Measurements from ENCODE around the gene NEURL4.

NEURL4 gene

GRCh38 chr17:7356072-7356549 is 27.0 kb upstream of the NEURL4 start:
- peak; percentile 100 for FAIRE-seq
- DNase-seq (ENCODE audit: insufficient read length) = peak; percentile 85

DNA sequence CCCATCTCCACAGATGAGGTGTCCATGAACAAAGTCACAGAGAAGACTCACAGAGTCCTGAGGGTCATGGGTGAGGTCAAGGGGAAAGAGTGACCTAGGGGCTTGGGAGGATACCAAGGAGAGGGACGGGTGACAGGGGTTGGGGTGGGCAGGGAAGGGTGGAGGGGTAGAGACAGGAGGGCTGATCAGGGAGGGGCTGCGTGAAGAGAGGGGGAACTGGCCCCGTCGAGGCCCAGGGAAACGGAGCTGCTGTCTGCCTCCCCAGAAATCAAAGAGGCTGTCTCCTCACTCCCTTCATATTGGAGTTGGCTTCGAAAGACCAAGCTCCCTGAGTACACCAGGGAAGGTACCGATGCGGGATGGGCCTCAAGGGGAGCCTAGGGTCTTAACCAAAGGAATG is 26.4 kb upstream of the NEURL4 start:
- DNase-seq (ENCODE audit: insufficient read length) = no peak
- TF ChIP-seq TAF1 (IDR thresholded peaks at IDR 0.05; ENCODE audit: borderline replicate concordance, low read depth, low read length) (no peak), POLR2AphosphoS5 (IDR thresholded peaks at IDR 0.05; ENCODE audit: low read depth, low read length) (no peak), POLR2A (IDR thresholded peaks at IDR 0.05; ENCODE audit: low read depth, low read length) (no peak)
- no peak for FAIRE-seq

More at GRCh38 chr17:7356072-7356549, 27.0 kb upstream of the NEURL4 start:
- TF ChIP-seq TAF1 (IDR thresholded peaks at IDR 0.05; ENCODE audit: borderline replicate concordance, low read depth, low read length) = no peak
- TF ChIP-seq POLR2AphosphoS5 (IDR thresholded peaks at IDR 0.05; ENCODE audit: low read depth, low read length) = no peak
- TF ChIP-seq POLR2A (IDR thresholded peaks at IDR 0.05; ENCODE audit: low read depth, low read length) = no peak

- DNase-seq (ENCODE audit: insufficient read length) (no peak), FAIRE-seq (no peak)
- TF ChIP-seq POLR2A (IDR thresholded peaks at IDR 0.05; ENCODE audit: low read depth, low read length) (no peak), TAF1 (IDR thresholded peaks at IDR 0.05; ENCODE audit: borderline replicate concordance, low read depth, low read length) (no peak), POLR2AphosphoS5 (IDR thresholded peaks at IDR 0.05; ENCODE audit: low read depth, low read length) (no peak)
Observed at GRCh38 chr17:7355053-7355452, 25.9 kb upstream of the NEURL4 start, which contains the start of gene TMEM95. TSS of gene TMEM95 (plus strand) at chr17:7355156. CDS start at chr17:7355205, 49 bp downstream.

DNA sequence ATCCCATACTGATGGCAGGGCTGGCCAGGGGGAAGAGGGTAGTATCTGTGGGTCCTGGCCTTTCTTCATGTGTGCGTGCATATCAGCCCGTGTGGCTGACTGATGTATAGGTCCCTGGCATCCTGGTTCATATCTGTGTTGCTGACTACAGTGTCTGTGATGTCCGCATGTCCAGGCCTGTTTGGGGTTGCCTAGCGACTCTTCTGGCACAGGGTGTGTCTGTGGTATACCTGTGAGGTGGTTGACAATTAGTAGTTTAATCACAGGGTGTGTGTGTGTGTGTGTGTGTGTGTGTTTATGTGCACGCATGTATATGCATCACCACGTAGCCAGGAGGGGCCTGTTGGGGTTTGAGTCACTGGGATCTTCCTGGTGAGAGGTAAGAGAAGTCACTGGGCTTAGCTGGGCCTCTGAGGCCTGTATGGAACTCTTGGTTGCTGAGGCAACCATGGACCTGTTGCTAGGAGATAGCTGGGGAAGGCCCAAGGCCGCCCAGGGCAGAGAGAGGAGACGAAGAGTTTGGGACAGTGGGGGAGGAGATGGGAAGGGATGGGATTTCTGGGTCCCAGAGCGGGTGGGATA is 25.2 kb upstream of the NEURL4 start:
- DNase-seq (ENCODE audit: insufficient read length) (no peak), FAIRE-seq (peak; percentile 67)
- TF ChIP-seq POLR2A (IDR thresholded peaks at IDR 0.05; ENCODE audit: low read depth, low read length) (no peak), POLR2AphosphoS5 (IDR thresholded peaks at IDR 0.05; ENCODE audit: low read depth, low read length) (no peak), TAF1 (IDR thresholded peaks at IDR 0.05; ENCODE audit: borderline replicate concordance, low read depth, low read length) (no peak)

DNA sequence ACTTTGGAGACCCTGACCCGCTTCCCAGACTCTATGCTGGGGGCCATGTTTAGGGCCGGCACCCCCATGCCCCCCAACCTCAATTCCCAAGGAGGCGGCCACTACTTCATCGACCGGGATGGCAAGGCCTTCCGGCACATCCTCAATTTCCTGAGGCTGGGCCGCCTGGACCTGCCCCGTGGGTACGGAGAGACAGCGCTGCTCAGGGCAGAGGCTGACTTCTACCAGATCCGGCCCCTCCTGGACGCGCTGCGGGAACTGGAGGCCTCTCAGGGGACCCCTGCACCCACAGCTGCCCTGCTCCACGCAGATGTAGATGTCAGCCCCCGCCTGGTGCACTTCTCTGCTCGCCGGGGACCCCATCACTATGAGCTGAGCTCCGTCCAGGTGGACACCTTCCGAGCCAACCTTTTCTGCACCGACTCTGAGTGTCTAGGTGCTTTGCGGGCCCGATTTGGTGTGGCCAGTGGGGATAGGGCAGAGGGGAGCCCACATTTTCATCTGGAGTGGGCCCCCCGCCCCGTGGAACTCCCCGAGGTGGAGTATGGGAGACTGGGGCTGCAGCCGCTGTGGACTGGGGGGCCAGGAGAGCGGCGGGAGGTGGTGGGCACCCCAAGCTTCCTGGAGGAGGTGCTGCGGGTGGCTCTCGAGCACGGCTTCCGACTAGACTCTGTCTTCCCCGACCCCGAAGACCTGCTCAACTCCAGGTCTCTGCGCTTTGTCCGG is 23.9 kb upstream of the NEURL4 start:
- DNase-seq (ENCODE audit: insufficient read length) (no peak), FAIRE-seq (no peak)
- no peak for TF ChIP-seq TAF1 (IDR thresholded peaks at IDR 0.05; ENCODE audit: borderline replicate concordance, low read depth, low read length)

DNA sequence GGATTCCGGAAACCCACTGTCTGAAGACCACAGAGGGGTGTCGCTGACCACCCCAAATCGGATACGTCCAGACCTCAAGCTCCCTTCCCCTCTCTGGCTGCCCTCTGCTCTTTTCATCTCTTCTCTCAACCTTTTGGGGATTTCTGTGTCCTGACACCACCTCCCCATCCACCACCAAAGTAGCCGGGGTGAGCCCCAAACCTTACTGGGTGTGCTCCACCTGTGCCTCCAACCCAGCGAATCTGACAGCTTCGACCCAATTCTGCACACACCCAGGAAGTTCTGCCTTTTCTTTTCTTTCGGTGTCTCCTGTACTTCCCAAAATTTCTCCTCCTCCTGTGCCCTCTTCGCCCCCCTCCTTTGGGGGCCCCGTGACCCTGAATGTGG is 23.4 kb upstream of the NEURL4 start:
- peak; percentile 73 for FAIRE-seq
- TF ChIP-seq POLR2A (IDR thresholded peaks at IDR 0.05; ENCODE audit: low read depth, low read length) = no peak
- no peak for TF ChIP-seq TAF1 (IDR thresholded peaks at IDR 0.05; ENCODE audit: borderline replicate concordance, low read depth, low read length)
- TF ChIP-seq POLR2AphosphoS5 (IDR thresholded peaks at IDR 0.05; ENCODE audit: low read depth, low read length) = no peak
- DNase-seq (ENCODE audit: insufficient read length) = no peak

GRCh38 chr17:7351665-7352502 is 22.7 kb upstream of the NEURL4 start, which contains the start of gene KCTD11:
TSS of gene KCTD11 (plus strand) at chr17:7352162.
- peak; percentile 96 for DNase-seq (ENCODE audit: insufficient read length)
- no peak for TF ChIP-seq POLR2AphosphoS5 (IDR thresholded peaks at IDR 0.05; ENCODE audit: low read depth, low read length)
- TF ChIP-seq POLR2A (IDR thresholded peaks at IDR 0.05; ENCODE audit: low read depth, low read length) = no peak
- TF ChIP-seq TAF1 (IDR thresholded peaks at IDR 0.05; ENCODE audit: borderline replicate concordance, low read depth, low read length) = no peak
- peak; percentile 94 for FAIRE-seq

DNA sequence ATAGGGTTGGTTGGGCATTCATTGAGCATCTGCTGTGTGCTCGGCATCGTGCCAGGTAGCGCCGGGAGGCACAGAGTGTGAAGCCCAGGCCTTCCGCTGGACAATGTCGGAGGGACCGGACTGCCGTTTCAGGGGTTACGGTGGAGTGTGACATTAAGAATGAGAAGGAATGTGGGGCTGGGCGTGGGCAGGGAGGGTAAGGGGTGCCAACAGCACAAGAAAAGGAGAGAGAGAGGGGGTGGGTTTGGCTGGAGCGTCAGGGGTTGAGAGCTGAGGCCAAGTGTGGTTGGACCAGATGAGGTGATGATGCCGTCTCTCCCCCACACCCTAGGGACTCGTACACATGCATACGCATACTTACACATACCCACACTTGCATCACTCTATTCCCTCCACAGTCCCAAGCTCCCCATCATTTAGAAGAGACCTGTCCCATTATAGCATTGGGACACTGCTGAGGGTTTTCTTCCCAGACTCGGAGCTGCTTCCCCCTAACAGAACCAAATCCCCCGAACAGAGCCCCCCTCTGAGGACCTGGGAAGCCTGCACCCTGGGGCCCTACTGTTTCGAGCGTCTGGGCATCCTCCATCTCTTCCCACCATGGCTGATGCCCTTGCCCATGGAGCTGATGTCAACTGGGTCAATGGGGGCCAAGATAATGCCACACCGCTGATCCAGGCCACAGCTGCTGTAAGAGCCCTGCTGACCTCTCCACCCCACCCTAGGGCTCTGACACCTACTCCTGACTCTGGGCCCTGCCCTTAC is 19.5 kb upstream of the NEURL4 start:
- DNase-seq (ENCODE audit: insufficient read length) (no peak), FAIRE-seq (no peak)
- TF ChIP-seq POLR2AphosphoS5 (IDR thresholded peaks at IDR 0.05; ENCODE audit: low read depth, low read length) = no peak
- peak; percentile 29; the same call in 1 of the 2 replicates for TF ChIP-seq POLR2A (IDR thresholded peaks at IDR 0.05; ENCODE audit: low read depth, low read length)

DNA sequence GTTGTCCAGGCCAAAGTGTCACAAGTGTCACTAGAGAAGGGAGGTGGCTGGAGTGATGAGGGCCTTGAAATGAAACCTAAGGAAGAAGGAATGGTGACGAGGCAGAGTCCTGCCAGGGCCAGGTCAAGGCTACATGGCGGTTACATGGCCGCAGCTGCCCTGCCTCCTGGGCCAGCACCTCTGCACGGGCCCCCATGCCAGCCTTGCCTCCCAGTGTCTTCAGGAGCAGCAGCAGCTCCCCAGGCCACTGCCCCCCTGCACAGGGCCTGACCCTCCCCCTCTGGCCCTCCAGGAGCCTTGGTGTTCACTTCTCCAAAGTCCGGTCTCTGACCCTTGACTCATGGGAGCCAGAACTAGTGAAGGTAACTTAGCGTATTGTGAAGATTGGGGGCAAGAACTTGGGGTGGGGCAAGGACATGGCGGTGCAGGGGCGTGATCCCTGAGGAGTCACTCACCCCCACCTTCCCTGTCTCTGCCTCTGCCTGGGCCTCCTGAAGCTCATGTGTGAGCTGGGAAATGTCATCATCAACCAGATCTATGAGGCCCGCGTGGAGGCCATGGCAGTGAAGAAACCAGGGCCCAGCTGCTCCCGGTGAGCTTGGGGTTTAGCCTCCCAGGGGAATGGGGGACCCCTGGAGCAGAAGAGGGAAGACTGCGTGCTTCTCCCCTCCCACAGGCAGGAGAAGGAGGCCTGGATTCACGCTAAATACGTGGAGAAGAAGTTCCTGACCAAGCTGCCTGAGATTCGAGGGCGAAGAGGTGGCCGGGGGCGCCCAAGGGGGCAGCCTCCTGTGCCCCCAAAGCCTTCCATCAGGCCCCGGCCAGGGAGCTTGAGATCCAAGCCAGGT is 18.7 kb upstream of the NEURL4 start:
- FAIRE-seq (no peak), DNase-seq (ENCODE audit: insufficient read length) (no peak)
- TF ChIP-seq POLR2A (IDR thresholded peaks at IDR 0.05; ENCODE audit: low read depth, low read length) (0 out of 2 replicates have a peak, but pooled peaks have one; percentile 5), POLR2AphosphoS5 (IDR thresholded peaks at IDR 0.05; ENCODE audit: low read depth, low read length) (no peak), TAF1 (IDR thresholded peaks at IDR 0.05; ENCODE audit: borderline replicate concordance, low read depth, low read length) (no peak)
